Hematopoietic multipotent progenitor cell treated with erythropoietin and hydrocortisone succinate and interleukin-3 and kit ligand, for 17 days (in vitro differentiated cells): ENCODE results near the gene ARHGEF38.
A peak's percentile ranks its signal among the peaks of the same experiment; 100 is the strongest.
"Not testable (repeated sequence)": the region's sequence is repeated elsewhere in the genome, so short reads cannot be mapped to it uniquely, and the experiment has no call there.

Source experiments
- DNase-seq: peaks from one replicate; pipeline ENCODE4 v3.0.0-alpha.2; 2015; ENCODE audit warnings: low spot score

Gene ARHGEF38

DNA sequence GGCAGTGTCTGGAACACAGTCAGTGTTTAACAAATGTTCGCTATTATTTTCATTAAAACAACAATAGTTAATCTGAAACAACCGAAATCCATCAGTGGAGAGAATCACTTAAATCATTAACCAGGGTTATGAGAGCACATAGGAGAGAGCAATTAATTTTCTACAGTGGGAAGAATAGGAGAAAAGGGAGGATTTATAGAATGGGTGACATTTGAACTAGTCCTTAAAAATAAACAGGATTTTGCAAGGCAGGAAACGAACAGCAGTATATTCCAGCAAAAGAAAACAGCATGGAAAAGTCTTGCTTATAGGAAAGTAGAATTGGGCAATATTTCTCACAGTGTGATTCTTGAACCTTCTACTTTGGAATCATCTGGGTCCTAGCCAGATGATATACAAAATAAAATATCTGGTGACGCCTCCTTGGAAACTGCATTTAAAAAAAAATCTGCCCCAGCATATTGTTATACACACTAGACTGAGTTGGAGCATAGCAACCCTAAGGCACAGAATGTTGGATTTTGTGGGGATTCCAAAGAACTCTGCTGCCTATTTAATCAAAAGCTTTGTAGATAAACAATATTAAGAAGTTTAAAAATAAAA, 100.0 kb downstream of the ARHGEF38 start:
- no peak for DNase-seq

DNA sequence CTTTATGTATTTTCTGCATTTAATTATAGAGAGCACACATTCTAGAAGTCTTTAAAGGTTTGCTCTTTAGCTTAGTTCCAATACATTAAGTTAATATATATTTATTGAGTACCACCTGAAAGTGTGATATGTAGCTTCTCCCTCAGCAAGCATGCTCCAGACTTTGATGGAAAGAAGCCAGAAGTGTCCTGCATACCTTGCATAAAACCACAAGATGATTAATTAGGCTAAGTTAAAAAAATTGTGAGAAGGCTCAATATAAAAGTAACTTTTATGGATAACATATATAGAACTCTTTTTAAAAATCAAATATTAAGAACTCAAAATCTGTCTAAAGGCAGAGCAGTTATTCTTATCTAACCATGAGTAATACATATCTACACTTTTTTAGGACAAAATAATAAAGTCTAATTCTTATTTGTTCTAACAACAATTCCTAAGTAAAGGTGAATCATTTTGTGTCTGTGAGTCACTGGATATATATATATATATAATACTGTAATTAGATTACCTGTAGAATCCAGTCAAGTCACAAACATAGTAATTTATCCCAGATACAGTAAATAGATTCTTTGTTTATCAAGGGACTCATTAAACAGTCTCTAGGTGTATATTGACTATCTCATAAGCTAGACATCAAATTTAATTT, 104.8 kb downstream of the ARHGEF38 start:
- no peak for DNase-seq

DNA sequence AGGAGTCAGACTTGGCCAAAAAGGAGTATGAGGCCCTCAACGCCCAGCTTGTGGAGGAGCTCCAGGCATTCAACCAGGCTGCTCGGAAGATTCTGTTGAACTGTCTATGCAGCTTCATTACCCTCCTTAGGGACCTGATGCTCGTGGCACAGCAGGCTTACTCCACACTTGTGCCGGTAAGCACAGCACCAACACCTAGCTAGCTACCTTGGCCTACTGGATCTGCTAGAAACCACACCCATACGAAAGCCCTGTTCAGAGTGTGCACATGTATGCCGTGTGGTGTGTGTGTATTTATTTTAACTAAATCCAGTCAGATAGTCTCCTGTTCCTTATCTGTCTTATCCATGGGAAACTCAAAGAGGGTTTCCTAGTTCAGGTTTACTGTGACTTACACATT, 106.8 kb downstream of the ARHGEF38 start:
- DNase-seq = no peak

DNA sequence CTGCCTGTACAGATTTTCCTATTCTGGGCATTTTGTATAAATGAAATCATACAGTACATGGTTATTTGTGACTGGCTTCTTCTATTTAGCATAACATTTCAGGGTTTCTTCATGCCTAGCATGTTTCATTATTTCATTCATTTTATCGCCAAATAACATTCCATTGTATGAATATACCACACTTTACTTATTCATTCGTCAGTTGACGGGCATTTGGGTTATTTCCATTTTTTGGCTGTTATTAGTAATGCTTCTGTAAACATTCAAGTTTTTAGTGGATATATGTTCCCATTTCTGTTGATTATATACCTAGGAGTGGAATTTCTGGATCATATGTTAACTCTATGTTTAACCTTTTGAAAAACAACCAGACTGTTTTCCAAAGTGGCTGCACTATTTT, 108.6 kb downstream of the ARHGEF38 start:
- no peak for DNase-seq

DNA sequence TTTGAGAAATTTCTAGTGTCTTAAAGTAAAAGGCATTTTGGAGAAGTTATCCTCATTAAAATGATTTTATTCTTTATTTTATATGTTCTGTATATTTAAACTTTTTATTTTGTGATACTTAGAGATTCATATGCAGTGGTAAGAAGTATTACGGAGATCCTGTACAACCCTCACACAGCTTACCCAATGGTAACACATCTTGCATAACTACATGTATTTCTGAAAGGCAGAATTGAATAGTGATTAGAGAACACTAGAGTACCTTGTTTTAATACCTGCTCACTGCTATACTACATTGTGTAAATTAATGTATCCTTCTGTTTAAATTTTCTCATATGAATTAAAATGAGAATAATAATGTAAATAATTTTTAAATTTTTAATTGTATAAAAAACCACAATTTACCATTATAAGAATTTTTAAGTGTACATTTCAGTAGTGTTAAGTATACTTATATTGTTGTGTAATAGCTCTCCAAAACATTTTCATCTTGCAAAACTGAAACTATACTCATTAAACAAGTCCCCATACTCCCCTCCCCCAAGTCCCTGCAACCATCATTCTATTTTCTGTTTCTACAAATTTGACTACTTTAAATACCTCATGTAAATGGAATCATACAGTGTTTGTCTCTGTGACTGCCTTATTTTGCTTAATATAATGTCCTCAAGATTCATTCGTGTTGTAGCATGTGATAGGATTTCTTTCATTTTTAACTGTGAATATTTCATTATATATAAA, 110.7 kb downstream of the ARHGEF38 start:
- DNase-seq = no peak

DNA sequence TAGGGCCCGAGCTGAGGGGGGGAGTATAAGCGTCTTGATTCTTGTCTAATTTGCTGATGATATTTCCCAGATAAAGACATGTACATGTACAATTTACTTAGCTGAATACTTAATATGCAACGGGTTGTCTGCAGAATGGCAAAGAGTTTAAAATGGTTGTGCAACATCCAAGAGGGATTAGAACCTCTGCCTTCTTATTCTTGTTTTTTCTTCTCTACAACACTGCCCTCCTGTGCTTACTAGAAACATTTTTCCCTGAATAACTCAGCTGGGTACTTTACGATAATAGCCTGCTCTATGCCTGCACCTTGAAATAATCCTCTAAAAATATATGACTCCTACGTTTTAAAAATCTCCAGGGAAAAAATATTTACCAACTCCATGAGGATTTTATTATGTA, 114.3 kb downstream of the ARHGEF38 start:
- no peak for DNase-seq

DNA sequence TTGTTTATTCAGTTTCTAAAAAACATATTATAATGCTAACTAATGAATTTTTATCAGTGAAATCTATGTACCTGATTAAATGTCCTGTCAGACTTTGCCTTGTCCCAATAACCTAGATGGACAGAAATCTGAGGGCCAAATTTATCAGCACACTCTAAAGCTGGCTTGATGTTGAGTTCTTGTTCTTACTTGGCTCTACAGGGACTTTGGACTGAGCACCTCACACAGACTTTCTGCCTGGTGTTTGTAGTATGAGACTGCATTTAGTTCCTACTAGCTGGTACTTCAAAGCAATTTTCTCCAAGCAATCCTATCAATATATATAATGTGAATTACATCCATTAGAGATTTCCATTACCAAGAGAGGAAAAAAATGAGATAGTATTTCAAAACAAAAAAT, 118.3 kb downstream of the ARHGEF38 start:
- no peak for DNase-seq

DNA sequence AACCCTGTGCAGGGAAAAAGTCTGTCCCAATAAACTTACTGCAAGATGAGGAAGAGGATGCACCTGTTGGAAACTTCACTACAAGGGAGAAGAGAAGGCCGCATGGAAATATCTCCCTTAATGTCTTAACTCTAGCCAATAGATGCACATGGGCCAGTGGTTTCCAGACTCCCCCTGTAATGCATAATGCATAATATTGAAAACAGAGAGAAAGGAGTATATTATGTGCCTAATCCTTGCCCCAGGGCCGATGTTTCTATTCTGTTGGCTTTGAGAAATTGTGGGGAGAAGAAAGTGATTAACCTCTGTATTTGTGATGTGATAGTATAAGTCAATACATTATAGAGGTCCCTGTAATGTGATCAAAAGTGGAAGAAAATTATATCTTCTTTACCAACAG, 118.9 kb downstream of the ARHGEF38 start:
- DNase-seq = no peak

DNA sequence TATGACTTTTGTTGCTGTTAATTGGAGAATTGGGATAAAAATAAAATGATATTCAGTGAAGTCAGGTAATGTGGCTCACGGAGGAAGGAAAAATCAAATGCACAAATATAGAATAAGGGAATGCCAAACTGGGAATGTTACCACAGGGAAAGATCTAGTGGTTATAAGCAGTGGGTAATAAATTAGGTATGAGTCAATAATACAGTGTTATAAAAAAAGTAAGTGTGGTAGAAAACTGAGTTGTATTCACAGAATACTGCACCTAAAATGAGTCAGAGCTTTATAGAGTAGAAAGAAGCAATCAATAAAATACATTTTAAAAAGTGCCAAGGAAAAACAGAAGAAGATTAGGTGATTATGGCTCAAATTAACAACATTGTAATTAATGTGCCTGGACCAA, 121.6 kb downstream of the ARHGEF38 start:
- no peak for DNase-seq

DNA sequence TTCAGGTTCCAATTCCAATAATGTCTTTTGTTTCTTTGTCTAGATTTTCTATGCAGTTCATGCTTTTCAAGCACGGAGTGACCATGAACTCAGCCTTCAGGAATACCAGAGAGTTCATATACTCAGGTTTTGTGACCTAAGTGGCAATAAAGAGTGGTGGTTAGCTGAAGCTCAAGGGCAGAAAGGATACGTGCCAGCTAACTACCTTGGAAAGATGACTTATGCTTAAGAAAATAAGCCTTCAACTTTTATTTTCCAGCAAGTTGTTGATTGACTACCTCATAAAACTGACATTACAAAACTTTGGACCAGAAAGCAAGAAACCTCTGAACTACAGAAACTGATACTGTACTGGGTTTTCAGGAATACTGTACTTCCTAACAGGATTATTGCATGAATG, 125.3 kb downstream of the ARHGEF38 start:
- DNase-seq = no peak

DNA sequence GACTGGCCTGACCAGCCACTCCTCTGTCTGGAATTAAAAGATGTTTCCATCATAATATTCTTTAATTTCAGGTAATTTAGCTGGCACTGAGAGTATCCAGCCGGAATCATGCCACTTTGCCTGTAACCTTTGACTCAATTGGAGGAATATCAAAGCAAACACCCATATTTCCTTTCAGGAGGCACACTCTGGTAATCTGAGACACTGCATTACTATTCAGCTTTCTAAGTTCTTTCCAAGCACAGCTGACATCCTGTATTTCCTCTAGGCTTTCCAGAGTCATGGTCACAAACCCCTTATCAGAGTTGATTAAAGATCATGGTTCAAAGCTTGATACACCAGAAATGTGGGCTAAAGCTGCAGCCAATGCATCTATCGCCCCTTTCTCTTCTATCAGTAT, 126.8 kb downstream of the ARHGEF38 start:
- no peak for DNase-seq

DNA sequence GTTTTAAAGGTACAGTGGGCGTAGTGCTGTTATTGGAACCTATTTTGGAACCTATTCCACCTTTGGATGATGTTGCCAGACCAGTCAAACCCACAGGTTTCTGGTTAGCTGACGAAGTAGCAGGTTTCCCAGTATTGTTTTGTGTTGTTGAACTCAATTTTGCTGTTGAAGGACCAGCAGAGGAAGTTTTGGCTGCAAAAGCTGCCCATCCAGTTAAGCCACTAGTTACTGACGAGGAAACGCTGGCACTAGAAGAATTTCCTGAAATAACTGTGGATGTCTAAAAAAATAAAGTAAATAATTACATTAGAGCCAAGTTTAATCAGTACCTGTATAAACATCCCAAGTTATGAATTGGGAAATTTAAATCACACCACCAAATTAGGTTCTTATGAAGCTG, 130.6 kb downstream of the ARHGEF38 start:
- DNase-seq = no peak

DNA sequence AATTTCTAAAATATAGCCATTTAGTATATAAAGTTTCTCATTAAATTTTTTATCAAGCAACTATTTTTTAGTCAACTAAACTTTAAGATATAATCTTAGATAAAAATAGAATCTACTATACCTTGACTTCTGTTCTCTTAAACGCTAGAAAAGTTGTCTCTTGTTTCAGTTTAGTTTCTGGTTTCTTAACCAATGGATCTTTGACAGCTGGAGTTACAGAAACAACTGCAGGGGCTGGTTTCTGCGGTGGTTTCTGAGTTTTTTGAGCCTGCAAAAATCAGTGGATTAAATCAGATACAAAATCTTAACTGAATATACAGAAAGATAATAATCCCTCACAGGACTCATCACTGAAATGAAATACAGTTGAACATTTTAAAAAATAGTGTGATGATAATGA, 134.2 kb downstream of the ARHGEF38 start:
- DNase-seq = no peak

DNA sequence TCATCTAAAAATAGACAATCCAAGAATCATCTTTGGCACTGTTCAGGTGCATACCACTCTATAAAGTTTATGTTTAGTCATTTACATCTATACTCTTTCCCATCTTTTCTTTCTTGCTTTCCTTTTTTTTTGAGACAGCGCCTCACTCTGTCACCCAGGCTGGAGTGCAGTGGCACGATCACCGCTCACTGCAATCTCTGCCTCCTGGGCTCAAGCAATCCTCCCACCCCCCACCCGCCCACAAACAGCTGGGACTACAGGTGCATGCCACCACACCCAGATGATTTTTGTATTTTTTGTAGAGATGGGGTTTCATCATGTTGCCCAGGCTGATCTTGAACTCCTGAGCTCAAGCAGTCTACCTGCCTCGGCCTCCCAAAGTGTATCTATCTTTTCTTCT, 142.4 kb downstream of the ARHGEF38 start:
- not testable (repeated sequence) for DNase-seq

DNA sequence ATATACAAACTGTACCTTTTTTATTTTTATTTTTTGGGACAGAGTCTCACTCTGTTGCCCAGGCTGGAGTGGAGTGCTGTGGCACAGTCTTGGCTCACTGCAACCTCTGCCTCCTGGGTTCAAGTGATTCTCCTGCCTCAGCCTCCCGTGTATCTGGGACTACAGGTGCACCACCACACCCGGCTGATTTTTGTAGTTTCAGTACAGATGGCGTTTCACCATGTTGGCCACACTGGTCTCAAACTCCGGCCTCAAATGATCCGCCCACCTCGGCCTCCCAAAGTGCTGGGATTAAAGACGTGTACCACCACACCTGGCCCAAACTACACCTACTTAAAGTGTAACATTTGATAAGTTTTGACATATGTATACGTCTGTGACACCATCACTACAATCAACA, 143.4 kb downstream of the ARHGEF38 start:
- DNase-seq = not testable (repeated sequence)

DNA sequence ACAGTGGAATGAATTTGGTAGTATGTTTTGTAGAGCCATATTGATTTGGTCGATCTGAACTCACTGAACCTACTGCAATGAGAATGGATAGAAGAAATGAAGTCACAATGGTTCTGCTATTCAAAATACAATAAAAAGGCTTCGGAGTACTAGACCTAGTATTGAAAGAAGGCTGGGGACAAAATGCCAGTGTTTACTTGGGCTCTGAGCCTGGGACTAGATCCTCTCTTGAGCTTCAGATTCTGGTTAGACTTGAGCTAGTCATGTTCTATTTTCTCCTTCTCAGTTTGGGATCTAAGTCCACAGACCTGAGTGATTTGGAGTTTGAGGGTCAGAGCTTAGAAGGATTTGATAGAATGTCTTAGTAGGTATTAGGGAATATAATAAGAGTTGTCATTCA, 146.2 kb downstream of the ARHGEF38 start:
- DNase-seq = no peak

DNA sequence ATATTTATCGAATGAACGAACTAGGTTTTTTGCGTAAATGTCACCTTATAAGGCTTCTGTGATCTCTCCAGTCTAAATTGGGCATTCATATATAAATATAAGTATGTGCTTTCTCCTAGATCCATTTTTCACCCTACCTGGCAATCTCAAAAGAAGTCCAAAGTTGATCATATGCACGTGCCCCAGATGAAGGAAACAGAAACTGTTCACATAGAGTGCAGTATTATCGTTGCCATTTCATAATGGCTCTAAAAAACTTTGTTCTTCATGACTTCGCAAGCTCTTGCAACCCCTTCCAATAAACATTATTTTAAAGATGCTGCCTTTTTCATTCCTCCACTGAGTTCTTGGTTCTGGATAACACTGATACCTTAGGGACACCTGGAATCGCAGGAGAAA, 155.4 kb downstream of the ARHGEF38 start:
- DNase-seq = no peak

DNA sequence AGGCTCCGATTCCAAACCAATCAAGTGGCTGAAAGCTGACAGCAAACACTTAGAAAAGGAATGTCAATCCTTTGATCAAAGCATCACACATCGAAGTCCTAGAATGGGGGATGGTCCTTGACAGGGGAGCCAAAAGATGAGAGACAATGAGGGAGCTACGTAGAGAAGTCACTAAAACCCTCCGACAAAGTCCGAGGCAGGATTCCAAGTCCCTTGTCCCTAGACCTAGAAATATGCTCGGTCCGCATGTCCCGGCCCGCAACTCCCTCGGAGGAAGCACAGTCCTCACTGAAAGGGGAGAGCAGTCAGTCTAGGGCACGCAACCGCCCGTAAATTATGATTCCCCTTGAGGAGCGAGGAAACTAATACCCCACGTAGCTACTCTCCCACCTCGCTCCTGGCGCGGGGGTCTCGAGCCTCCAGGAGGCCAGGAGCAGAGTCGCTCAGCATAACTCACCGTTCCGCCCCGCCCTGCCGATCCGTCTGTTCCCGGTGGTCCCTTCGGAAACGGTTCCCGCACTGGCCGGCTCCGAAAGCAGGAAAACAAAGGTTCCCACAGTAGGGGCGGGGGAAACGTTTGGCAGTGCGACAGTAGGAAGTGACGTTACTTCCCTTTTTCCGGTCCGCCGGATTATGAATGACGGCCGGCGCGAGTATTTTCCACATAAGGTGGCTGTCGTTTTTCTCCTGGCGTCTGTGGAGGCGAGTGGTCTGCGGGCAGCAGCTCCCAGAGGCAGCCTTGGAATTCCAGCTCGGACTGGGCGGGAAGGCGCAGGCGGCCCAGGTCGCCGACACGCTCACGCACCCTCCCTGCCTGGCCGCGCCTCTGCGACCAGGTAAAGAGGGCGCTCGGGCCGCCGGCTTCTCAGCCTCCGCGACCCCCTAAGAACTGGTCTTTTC, 156.0 kb downstream of the ARHGEF38 start, which contains the start of the genes GSTCD and INTS12:
GSTCD (plus strand) TSS at position 604 of the 900 bp plus-strand sequence. CDS start 8,830 bp downstream, outside the sequence.
INTS12 (minus strand) TSS at position 509 of the 900 bp plus-strand sequence. CDS start 8,684 bp downstream, outside the sequence.
- peak; percentile 87 for DNase-seq

DNA sequence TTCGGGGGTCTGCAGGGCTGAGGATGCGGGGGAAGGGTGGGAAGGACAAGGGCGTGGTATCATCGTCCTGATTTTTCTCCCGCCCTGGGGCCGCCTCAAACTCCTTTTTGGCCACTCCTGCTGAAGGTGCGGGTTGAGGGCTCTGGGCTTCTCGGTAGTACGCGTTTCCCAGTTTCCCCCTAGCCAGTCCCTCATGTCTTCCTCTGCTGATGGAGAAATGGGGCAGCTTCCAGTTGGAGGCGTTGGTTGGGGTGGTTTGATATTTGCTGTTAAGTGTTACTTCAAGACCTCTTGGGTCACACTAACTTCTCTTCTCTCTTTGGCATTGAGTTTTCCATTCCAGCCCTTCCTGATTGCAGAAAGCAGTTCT, 156.6 kb downstream of the ARHGEF38 start:
- DNase-seq = peak; percentile 37

DNA sequence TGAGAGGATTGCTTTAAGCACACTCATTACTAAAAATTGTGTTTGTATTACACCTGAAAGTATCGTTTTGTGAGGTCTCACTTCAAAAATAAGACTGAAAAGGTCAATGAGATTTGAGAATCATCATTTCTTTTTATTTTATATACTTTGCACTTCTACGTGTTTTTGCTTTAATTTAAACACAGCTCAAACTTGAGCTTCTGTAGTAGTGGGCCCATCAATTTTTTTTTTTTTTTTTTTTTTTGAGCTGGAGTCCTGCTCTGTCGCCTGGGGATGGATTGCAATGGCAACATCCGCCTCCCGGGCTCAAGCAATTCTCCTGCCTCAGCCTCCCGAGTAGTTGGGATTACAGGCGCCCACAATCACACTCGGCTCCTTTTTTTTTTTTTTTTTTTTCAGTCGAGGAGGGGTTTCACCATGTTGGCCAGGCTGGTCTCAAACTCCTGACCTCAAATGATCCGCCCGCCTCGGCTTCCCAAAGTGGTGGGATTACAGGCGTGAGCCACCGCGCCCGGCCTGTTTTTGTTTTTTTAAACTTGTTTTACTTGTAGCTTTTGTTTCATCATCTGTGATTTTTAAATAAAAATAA, 157.7 kb downstream of the ARHGEF38 start:
- DNase-seq = no peak

DNA sequence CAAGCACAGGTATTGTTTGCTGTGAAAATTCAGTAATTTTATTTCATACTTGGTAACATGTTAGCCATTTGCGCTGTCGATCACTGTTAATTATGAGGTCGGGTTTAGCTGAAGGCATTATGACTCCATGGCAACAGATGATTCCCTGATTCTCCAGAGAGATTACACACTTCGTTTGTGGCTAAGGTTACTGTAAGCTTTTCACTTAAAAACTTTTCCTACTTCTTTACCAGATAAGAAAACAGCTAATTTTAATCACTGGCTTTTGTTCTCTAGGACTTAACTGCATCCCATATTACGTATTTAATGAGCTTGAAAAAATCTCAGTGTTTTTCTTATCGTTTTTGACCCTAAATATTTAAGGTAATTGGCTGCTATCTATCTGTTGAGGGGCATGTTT, 158.3 kb downstream of the ARHGEF38 start:
- DNase-seq = no peak

DNA sequence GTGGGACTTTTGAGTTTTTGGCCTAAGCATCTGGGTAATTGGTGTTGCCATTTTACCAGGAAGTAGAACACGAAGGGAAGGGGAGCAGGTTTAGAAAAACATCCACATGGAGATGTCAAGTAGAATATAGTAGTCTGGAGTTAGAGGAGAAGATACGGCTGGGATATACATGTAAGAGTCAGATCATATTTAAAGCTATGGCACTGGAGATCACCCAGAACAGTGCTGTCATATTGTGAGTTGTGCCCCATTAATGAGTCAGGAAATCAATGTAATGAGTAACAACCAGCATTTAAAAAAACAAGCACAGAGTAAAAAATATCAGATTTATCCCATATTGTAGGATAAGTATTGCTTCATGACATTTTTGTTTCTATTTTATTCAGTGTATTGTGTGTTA, 160.3 kb downstream of the ARHGEF38 start:
- no peak for DNase-seq
